ENCODE results near the gene NOS3. TPM values are rescaled to one million over a fixed set of nuclear protein-coding genes. Genes with fewer than 3 reads are reported as not detected.

NOS3 gene
- total RNA-seq, 4 donors from 2014 or later = 1.4 to 3.2 (median 2.2) TPM

GRCh38 chr7:150947241-150947745 lies 43.5 kb upstream of the NOS3 start:
- Histone ChIP-seq H3K4me1 (peaks cover 0 to 54% (median 2%) of the 10 kb centered on the region in 3 donors), H3K4me3 (no peak overlapping the region), H3K27me3 (peaks cover 0 to 40% (median 2%) of the 10 kb centered on the region in 4 donors), H3K27ac (no peak overlapping the region), H3K9me3 (no peaks in the 10 kb centered on the region), H3K36me3 (no peaks in the 10 kb centered on the region)
- DNase-seq = no peak
- WGBS, 2 donors = 36% methylated on average over 5 of the region's 31 CpGs; no CpG with 5 or more reads in 1 of the 2 donors
- TF ChIP-seq CTCF (IDR thresholded peaks at IDR 0.05) = no peak
- TF ChIP-seq POLR2A (IDR thresholded peaks at IDR 0.05) = no peak
- intact Hi-C loops (cut with DNase I) = no loop called here

DNA sequence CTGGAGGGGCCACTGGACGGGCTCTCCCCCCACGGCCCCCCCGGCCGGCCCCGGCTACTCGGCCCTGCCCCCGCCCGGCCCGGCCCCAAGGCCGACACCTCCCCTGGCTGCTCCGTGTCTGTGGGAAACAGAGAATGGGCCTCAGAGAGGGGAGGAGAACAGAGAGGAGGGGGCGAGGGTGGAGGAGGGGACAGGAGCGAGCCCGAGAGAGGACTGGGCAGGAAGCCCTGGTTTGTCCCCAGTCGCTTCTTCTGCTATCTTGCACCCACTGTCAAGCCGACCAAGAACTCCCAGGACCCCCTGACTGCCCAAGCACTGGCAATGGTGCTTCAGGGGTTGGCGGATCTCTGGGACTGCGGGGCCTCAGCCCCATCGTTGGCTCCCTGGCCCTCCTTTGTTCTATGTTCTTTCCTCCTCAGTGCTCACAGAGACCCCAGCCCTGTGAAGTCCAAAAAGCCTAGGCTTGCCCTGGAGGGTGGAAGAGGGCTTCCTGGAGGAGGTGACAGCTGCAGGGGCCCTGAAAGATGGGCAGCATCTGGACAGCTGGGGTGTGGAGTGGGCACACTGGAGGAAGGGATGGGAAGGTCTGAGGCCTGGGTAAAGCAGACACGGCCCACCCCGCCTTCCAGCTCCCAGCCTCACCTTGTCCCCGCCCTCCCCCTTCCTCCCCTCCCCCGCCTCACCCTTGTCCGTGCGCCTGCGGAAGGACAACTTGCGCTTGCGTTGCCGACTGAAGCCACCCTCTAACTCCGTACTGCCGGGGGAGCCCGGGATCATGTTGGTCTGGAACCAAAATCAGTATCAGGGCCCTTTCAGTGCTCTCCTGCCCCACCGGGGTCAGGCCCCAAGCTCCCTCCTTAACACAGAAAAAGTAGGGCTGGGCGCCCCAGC lies 42.8 kb upstream of the NOS3 start:
- peaks cover 0 to 47% (median 0%) of the 10 kb centered on the region in 3 donors for H3K4me1 ChIP-seq
- intact Hi-C loops (cut with DNase I) = no loop called here
- no peaks in the 10 kb centered on the region for H3K9me3 ChIP-seq
- no peak overlapping the region for H3K27ac ChIP-seq
- peaks cover 0 to 41% (median 2%) of the 10 kb centered on the region in 4 donors for H3K27me3 ChIP-seq
- DNase-seq = no peak
- WGBS, 2 donors = 54 to 60% methylated on average over 1 to 10 of the region's 34 CpGs
- TF ChIP-seq POLR2A (IDR thresholded peaks at IDR 0.05) (no peak), CTCF (IDR thresholded peaks at IDR 0.05) (no peak)
- H3K36me3 ChIP-seq = no peaks in the 10 kb centered on the region
- no peak overlapping the region for H3K4me3 ChIP-seq

DNA sequence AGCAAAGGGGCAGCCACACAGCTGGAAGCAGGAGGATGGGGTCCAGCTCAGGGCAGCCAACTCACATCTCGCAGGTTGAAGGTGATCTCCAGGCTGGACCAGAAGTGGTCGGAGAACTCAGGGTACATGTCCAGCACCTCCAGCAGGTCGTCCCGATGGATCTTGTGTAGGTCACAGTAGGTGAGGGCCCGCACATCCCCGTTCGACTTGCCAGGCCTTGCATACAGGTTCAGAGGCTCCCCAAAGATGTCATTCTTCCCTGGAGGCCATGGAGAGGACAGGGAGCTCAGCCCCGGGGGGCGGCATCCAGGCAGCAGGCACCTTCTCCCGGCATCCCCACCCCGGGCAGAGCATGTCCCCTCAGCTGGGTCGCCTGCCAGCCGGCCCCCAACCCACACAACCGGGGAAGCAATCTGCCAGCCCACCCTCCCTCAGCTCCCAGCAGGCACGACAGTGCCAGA lies 42.0 kb upstream of the NOS3 start:
- no peak overlapping the region for H3K4me3 ChIP-seq
- 63 to 78% methylated on average over 5 to 6 of the region's 15 CpGs for WGBS, 2 donors

DNA sequence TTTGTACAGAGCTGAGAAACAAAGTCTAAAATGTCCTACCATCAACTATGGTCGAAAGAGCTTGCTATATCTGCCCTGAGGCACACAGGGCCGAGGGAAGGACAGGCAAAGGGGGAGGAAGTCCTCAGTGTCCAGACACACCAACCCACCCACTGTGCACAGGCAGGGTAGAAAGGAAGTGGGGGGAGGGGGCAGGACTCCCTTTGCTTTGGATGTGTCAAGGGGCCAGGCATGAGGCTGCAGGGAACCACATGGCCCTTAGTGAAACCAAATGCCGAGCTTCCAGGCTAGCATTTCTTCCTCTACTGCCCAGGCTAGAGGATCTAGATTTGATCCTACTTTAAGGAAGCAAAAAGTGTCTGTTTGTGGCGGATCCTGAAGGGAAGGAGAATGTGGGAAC lies 41.3 kb upstream of the NOS3 start:
- WGBS, 2 donors = 49 to 65% methylated on average over 3 to 4 of the region's 4 CpGs
- TF ChIP-seq POLR2A (IDR thresholded peaks at IDR 0.05) (no peak), CTCF (IDR thresholded peaks at IDR 0.05) (no peak)
- Histone ChIP-seq H3K27ac (no peak overlapping the region), H3K9me3 (no peaks in the 10 kb centered on the region), H3K4me1 (peaks cover 0 to 37% (median 0%) of the 10 kb centered on the region in 3 donors), H3K4me3 (no peak overlapping the region), H3K36me3 (no peaks in the 10 kb centered on the region), H3K27me3 (peaks cover 0 to 53% (median 2%) of the 10 kb centered on the region in 4 donors)
- no peak for DNase-seq
- intact Hi-C loops (cut with DNase I) = no loop called here

More for the DNA sequence above, 42.0 kb upstream of the NOS3 start:
- no peaks in the 10 kb centered on the region for H3K9me3 ChIP-seq
- intact Hi-C loops (cut with DNase I) = no loop called here
- peaks cover 0 to 46% (median 2%) of the 10 kb centered on the region in 4 donors for H3K27me3 ChIP-seq
- peaks cover 0 to 39% (median 0%) of the 10 kb centered on the region in 3 donors for H3K4me1 ChIP-seq
- TF ChIP-seq POLR2A (IDR thresholded peaks at IDR 0.05) (no peak), CTCF (IDR thresholded peaks at IDR 0.05) (no peak)
- DNase-seq = no peak
- no peaks in the 10 kb centered on the region for H3K36me3 ChIP-seq
- H3K27ac ChIP-seq = no peak overlapping the region

- Histone ChIP-seq H3K36me3 (no peaks in the 10 kb centered on the region), H3K27me3 (peaks cover 0 to 57% (median 2%) of the 10 kb centered on the region in 4 donors), H3K9me3 (no peaks in the 10 kb centered on the region), H3K27ac (no peak overlapping the region), H3K4me1 (peaks cover under 1 to 37% (median 3%) of the 10 kb centered on the region in 3 donors), H3K4me3 (no peak overlapping the region)
- TF ChIP-seq CTCF (IDR thresholded peaks at IDR 0.05) = no peak
- TF ChIP-seq POLR2A (IDR thresholded peaks at IDR 0.05) = no peak
- intact Hi-C loops (cut with DNase I) = no loop called here
- WGBS, 2 donors = 80% methylated on average over 2 of the region's 16 CpGs; no CpG with 5 or more reads in 1 of the 2 donors
- no peak for DNase-seq
These were observed 40.8 kb upstream of the NOS3 start for GRCh38 chr7:150949971-150950491.

Data from esophagus squamous epithelium (tissue), 5 donors.